GM18858 (cell line): ENCODE data around the gene ERC2.
"Not testable (repeated sequence)": the region's sequence is repeated elsewhere in the genome, so short reads cannot be mapped to it uniquely, and the experiment has no call there.

Source experiments
- ATAC-seq: cut with Tn5 transposase; IDR thresholded peaks from one replicate; pipeline ENCODE4 v1.9.1; 2021; ENCODE audit not compliant: unreplicated experiment

ERC2 gene

DNA sequence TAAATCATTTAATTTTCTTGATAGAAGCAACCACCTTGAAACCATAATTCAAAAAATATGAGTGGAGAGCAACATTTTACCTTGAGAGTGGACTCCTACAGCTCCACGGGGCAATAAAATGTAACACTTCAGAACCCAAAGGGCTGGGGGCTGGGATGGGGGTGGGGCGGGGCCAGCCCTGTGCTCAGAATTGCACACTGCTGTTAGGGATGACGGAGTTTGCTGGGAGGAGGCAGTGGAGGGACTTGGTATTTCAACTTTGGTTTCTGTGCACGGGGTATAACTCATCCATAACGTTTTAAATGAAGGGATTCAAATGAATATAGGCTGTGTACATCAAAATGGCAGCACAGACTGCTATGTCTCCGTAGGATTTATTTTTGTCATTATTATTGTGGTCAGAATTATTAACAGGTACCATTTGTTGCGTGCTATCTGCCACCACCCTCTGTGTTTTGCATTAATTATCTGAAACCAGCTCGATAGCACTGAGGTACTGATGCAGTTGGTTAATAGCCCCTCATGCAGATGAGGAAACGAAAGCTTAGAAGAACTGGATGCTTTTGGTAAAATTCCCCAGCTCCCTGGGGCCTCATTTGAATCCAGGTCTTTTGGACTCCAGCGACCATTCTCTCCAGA is 951.8 kb downstream of the ERC2 start:
- ATAC-seq: no peak

DNA sequence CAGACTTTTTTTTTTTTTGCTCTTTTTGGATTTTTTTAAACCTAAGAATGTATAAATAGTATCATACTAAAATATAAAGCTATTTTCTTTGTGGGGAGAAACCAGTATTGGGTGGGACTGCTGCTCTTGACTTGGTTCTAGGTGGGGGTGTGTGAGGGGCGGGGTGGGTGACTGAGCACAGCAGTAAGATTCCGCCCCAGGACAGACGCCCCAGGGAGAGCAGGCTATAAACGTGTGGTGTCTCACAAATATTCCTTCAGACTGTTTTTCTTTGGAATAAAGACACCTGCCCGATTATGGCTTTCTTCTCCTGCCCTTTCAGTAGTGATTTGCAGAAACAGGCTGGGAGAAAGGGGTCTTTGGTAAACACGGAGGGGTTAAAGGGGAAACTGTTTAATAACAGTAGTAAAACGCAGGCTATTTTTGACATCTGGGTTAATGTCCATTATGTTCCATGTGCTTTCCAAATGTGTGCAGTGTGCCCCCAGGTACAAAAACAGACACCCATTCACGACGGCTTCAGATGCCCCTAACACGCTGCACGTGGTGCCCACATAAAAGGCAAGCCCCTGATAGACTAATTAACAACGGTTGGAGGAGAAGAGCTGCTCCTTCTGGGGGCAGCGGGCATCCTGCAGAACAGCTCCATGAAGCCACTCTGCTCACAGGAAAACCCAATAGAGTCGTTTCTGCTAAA is 952.6 kb downstream of the ERC2 start:
- no peak for ATAC-seq

DNA sequence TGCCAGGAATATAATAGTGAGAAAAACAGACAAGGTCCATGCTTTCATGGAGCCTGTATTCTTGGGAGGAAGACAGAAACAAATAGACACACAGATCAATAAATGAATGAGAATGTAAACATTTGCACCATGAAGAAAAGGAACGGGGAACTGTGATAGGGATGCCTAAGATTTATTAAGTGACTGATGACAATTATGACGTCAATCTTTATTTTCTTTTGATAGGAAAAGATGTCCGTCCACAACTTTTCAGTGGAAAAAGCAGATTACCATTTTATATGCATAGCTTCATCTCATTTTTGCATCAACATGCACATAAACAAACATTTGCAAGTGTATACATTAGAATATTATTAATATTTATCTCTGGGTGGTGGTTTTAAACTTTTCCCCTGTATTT is 953.3 kb downstream of the ERC2 start:
- ATAC-seq: no peak

DNA sequence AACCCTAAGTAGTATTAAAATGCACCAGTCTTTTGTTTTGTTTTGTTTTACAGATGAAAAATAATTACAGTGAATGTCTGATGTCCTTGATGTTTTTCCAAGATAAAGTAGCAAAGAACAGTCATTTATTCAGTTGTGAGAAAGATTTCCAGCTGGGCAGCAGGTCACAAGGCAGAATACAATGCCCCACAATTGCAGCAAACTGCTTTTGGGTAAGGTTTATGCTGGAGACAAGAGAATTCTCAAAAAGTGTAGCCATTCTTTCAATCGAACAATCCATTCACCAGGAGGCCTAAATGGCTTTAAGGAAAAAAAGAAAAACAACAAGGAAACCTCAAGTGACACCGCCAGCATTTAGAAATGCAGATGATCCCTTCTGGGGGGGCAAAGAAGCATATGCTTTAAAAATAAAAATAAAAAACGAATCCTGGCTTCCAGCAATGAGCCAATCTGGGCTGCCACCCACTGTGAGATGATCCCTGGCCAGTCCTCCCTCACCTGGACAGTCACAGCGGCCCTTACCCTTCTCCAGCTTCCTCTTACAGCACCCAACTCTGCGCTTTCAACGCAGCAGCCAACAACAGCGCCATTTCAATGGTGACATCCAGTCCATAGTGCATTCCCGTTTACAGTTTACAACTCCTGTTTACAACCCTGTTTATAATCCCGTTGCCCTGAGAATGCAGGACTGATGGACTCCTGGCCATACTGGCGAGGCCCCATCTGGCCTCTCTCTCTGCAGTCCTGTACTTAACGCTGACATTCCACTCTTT is 955.5 kb downstream of the ERC2 start:
- no peak for ATAC-seq

DNA sequence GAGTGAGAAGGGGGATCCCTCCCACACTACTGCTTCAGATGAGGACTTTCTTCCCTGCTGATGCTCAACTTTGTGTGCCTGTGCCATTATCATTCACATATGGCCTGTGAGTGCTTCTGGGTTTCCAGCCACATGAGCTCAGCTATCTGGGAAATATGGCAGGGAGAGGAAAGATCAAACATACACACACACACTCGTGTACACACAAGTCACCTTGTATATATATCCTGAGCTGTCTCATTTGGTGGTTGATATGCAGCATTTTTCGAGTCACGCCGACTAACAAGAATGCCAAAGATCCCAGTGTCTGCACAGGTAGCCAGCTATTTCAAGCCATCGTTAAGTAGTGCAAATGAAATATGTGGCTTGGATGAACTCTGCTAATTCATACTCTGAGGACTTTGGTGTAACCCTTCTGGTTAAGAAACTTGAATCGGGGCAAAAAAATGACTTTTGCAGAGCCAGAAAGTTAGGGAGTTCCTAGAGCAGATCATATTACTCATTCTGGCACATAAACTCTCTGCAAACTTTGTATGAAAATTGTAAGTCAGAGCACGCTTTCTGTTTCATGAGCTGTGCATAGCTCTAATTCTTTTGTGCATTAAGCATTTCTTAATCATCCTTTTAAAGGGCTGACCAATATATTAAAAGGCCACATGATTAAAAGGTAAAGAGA is 956.2 kb downstream of the ERC2 start:
- no peak for ATAC-seq

DNA sequence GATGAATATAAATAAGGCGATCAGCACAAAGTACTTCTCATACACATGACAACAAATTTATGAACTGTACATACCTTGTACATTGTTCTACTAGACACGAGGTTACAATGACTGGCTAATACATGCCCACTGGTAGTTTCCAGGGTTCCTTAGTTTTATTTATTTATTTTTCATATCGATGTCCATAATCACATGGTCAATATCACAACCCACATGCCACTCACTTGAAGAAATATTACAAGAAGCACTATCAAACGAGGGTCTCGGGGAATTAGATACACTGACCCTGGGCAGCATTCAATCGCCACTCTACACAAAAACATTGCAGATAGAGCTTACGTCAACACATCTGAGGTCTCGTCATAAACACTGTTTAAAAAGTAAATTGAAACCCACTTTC is 959.9 kb downstream of the ERC2 start:
- no peak for ATAC-seq

DNA sequence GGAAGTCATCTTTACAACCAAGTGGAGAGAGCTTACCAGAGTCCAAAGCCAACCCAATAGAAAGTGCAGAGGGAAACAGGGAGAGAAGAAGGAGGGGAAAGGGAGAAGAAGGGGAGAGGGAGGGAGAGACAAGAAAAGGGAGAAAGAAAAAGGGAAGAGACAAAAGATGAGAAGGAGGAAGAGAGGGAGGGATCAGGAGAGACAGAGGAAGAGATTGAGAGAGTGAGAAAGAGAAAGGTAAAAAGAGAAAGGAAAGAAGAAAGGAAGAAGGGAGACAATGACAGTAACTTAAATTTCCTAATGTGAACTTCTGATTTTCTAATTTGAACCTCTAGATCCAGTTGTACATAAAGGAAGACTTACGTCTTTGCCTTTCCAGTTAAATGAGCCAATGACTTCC is 960.5 kb downstream of the ERC2 start:
- no peak for ATAC-seq

DNA sequence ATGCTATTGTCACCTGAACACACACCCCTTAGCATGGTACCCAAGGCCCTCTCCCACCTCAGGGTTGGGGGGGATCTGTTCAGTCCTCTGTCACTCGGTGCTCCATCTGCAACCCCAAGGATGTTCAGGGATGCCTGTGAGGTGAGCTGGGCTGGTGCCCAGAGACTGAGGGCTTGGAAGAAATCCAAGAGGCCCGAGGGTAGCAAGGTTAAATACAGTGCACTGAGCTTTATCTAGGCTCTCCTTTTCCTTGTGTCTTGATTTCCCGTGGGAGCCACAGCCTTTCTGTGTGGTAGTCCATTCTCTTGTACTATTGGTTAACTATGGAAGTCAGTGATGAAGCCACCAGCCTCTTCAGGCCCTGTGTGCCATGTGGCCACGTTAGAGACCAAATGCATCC is 962.5 kb downstream of the ERC2 start:
- no peak for ATAC-seq

DNA sequence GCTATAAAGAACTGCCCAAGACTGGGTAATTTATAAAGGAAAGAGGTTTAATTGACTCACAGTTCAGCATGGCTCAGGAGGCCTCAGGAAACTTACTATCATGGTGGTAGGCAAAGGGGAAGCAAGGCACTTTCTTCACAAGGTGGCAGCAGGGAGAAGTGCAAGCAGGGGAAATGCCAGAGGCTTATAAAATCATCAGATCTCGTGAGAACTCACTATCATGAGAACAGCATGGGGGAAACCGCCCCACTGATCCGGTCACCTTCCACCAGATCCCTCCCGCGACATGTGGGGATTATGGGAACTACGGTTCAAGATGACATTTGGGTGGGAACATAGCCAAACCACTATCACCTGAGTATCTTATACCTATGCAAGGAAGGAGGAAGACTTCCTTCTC is 963.2 kb downstream of the ERC2 start:
- ATAC-seq: not testable (repeated sequence)

DNA sequence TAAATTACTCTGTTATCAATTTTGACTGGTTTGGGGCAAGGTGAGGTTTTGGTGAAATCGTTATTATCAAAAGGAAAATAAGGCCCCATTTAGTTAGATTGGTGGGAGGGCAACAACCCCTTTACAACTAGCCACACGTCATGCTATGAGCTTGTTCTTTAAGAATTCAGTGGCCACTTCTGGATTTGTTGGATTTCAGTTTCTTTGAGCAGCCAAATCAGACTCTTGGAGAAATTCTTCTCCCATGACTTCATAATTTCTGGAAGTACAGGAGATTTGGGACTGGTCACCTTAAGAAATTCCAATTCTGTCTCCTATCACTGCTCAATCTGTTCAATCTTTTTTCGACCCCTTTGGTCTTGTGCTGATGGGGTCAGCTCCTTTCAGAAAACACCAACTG is 966.4 kb downstream of the ERC2 start:
- ATAC-seq: no peak

DNA sequence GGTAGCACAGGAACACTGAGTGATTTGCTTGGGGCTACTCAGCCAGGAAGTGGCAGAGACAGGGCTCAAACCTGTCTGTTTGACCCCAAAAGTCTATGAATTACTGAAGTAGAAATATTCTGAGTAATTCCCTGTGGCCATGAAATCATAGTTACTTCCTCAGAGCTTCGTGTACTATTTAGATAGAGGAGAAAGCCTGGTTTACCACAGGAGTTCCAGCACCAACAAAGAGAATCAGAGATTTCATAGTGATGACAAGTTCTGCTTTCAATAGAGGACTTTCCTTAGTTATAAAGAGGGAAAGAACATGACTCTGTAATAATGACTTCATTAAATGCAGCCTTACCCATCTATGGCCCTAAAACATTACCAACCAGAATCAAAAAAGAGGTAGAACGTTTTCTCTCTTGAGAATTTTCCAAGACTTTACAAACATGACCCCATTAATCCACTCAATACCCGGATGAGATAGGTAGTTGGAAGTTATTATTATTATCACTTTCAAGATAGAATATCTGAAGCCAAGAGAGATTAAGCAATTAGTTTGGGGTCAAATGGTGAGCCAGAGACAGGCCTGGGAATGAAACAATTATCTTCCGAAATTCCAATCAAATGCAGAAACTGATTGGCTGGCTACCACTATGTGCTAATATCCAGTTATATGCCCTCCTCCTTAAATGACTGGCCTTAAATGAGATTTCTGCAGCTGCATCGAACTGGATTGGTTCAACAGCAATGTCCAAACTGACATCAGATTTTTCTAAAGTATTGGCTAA is 967.5 kb downstream of the ERC2 start:
- ATAC-seq: no peak

DNA sequence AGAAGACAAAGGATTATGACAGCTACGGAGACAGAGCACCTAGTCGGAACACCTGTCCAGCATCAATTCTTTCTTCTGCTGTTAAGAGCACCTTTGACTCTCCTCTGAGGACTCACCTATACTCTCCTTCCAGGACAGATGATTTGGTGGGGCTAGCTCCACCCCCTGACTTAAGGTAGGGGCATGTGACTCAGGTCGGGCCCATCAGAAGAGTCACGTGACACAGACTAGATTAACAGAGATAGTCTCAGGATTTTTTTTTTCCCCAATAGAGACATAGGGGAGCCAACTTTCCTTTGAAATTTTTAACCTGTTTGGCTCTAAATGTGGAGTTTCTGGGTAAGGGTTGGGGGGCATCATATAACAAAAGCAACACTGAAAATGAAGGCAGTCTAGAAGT is 969.7 kb downstream of the ERC2 start:
- ATAC-seq: no peak

DNA sequence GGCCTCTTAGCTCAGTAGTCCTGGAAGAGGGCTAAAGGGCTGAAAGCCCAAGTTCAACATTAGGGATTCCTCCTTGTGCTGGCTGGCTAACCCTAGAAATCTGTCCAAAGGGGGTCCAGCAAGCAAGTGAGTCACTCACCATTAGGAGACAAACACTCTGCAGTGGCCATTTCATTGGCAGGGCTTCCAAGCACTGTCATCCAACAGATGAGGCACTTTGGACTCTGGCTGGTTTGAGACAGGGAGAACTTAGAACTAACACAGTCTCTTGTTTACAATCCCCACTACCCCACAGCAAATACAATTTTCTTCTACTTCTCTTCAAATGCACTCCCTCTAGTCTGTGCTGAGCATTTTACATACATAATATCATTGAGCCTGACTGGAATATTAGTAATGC is 971.0 kb downstream of the ERC2 start:
- no peak for ATAC-seq

DNA sequence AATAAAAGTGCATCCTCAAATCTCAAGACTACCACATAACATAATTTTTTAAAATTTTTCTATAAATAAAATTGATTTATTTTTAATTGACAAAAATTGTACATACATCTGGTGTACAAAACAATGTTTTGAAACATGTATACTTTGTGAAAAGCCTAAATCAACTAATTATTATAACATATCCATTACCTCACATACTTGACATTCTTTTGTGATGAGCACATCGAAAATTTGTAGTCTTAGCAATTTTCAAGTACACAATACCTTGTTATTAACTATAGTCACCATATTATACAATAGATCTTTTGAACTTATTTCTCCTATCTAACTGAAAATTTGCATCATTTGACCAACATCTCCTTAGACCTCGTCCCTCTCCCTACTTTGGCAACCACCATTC is 973.3 kb downstream of the ERC2 start:
- no peak for ATAC-seq

DNA sequence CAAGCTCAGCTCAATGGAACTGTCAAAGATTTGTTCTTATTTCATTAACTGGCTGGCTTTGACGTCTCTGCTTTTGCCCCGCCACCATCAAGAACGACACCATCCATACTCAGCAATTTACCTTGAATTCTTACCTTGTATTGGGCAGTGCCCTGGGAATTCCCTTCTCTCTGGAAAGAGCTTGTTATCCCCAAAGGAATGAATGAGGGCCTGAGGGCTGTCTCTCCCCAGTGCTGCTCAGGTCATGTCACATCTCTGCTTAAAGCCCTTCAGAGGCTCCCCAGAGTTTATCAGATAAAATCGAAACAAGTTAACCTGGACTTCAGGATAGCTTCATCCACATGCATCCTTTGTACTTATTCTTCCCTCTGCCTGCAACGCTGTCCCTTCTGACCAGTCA is 975.3 kb downstream of the ERC2 start:
- no peak for ATAC-seq

DNA sequence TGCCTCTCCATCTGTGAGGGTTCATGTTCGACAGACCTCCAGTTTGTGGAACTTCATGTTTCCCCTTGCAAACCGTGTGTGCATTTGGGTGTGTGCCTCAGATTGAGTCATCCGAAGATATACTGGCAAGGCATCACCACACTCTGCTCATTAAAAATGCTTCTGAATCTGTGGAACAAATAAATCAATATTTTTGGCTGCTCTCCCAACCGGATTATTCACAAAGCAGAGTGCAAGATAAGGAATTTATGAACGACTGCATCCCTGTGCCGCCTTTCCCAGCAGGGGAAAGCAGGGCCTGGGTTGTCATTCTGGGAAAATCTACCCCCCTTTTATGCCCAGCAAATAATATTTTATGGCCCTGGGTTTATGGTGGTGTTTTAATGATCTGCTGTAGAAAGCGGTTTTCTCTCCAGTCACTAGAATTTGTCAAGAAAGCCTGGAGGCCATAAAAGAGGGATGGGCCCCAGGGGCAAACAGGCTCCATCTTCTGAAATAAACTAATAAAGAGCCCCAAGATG is 976.9 kb downstream of the ERC2 start:
- ATAC-seq: no peak

DNA sequence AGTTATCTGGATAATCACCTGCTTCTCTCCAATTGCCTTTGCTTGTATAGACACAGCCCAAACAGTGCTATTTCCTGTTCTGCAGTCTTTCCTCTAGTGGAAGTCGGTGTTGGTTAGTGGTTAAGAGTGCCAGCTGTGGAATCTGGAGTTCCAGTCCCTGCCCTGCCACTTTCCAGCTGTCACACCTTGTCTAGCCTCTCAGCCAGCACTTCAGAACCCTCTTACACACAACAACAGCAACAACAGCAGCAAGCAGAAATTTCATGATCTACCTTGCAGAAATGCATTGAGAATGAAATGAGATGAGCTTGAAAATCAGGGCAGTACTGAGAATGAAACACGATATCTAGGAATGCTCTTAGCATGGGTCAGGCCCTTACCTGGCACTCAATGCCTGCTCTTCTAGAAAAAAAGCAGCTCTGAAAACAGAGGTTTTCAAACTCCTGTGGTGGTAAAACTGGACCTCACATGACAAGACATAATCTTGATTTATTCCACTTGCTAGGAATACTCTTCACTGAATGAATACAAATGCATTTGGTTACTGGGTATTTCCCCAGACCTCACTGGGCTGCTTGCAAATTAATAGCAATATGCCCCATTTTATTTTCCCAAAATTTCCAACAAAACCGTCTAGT is 977.9 kb downstream of the ERC2 start:
- ATAC-seq: no peak

DNA sequence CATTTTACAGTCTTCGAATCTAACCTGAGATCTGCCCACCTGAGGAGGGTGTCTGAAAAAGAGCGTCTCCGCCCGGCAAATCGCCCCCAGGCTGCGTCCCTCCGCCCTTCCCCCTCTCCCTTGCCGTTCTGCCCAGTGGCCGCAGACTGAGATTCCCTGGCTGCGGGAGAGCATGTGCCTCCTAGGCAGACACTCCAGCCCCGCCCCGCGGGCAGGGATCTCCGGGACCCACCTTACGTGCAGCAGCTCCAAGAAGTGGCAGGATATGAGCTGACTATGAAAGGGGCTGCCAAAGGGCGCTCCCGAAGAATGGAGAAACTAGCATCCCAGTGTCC is 978.5 kb downstream of the ERC2 start:
- no peak for ATAC-seq

DNA sequence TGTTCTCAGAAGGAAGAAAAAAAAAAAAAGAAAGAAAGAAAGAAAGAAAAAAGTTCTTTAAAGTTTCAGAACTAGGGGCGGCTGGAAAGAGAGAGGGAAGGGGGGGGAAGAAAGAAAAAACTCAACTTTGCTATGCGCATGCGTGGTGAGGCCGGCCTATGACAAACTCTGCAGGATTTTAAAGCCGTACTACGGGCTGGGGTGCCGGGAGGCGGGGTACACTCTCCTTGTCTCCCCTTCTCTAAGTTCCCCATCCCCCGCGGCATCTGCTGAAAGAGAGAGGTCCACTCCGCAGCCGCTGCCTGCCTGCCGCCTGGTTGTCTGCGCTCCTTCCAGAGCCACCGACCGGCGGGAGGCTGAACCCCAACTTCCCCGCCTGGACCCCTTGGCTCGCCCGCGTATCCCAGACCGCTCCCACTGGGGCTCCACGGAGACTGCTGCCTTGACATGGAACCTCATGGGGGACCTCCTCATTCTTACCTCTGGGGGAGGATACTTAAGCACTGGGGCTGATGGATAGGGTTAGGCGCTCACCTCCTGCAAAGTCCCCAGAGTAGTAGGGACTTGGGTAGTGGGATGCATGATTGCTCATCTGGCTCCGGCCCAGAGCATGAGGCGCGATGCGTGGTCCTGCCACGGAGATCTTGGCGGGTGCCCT is 979.7 kb downstream of the ERC2 start:
- ATAC-seq: no peak
